Activated CD4-positive, alpha-beta T cell treated with anti-CD3 and anti-CD28 coated beads, Interleukin-2, amount 10 ng/mL, durations not matched to agents 7 days and 5 days (primary cell): ENCODE measurements around the gene GINS1. TPM values are rescaled to one million over a fixed set of nuclear protein-coding genes. Genes with fewer than 3 reads are reported as not detected.

ENCODE experiments used
- CTCF ChIA-PET: fragments of 350-600 bp; sonication (Branson Sonifier 250); formaldehyde crosslinking; loops from one replicate; lab custom pipeline; 2021; ENCODE audit warnings: antibody characterized with exemption; lab: Charles Lee
- POLR2A ChIA-PET: fragments of 350-600 bp; sonication (Branson Sonifier 250); formaldehyde crosslinking; loops from one replicate; lab custom pipeline; 2021; ENCODE audit warnings: antibody characterized with exemption; lab: Charles Lee
- DNase-seq: peaks from one replicate; pipeline ENCODE4 v3.0.0-alpha.2; 2020
- H3K27ac Mint-ChIP-seq: one replicate; pipeline ENCODE4 v1.8.0; 2021; ENCODE audit warnings: mild to moderate bottlenecking, moderate library complexity, mixed read lengths
- H3K27me3 Mint-ChIP-seq: one replicate; pipeline ENCODE4 v1.8.0; 2021; ENCODE audit warnings: mixed read lengths
- H3K36me3 Mint-ChIP-seq: one replicate; pipeline ENCODE4 v1.8.0; 2021; ENCODE audit warnings: low read depth, mixed read lengths
- H3K4me1 Mint-ChIP-seq: one replicate; pipeline ENCODE4 v1.8.0; 2021; ENCODE audit warnings: mixed read lengths
- H3K4me3 Mint-ChIP-seq: one replicate; pipeline ENCODE4 v1.8.0; 2021; ENCODE audit warnings: mild to moderate bottlenecking, moderate library complexity, mixed read lengths
- H3K9me3 Mint-ChIP-seq: one replicate; pipeline ENCODE4 v1.8.0; 2021; ENCODE audit warnings: mixed read lengths
- total RNA-seq, 2 experiments: library from RNA; stranded (reverse); gene quantifications; one replicate each; pipeline ENCODE4 v1.2.3, GENCODE V29; 2021

Gene GINS1
- total RNA-seq, 2 experiments from 2014 or later = 28.8 to 28.9 TPM

DNA sequence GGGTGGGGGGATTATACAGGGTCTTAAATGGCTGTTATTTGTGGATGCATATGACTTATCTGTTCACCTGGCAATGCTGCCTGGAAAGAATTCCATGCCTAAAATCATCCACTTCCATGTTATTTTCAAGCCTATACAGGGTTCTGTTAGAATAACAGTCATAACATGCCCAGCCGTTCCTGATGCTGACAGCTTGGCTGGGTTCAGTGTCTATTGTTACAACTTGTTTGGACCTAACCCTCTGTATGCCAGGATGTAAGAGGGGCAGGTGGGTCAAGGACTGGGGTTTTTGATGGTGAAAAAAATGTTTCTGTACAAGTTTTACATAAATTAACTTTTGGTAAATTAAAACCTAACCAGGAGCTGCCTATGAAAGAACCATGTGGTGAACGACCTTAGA lies 79.8 kb downstream of the GINS1 start:
- no peaks in the 10 kb centered on the region for H3K9me3 Mint-ChIP-seq
- H3K4me1 Mint-ChIP-seq = peaks cover 28% of the 10 kb centered on the region
- DNase-seq = no peak
- POLR2A ChIA-PET = no interaction called here
- no peaks in the 10 kb centered on the region for H3K36me3 Mint-ChIP-seq
- H3K27ac Mint-ChIP-seq = no peak overlapping the region
- CTCF ChIA-PET = interaction anchor here (1.4 kb wide), 1 partner anchor 17 kb away, joined by 4 read pairs; no protein-coding TSS in a partner anchor
- H3K27me3 Mint-ChIP-seq = no peaks in the 10 kb centered on the region
- H3K4me3 Mint-ChIP-seq = no peak overlapping the region

DNA sequence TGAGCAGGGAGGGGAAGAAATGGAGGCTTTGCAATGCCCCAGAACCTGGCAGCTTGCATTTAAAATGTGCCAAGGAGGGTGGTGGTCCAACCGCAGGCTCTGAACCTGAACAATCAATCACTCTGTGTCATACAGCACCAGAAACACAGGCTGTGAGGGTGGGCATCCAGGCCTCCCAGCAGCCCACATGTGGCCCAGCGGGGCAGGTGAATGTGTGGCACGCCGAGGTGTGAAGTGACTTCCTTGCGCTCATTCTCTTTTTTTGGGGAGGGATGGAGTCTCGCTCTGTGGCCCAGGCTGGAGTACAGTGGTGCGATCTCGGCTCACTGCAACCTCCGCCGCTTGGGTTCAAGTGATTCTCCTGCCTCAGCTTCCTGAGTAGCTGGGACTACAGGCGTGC lies 80.5 kb downstream of the GINS1 start:
- Mint-ChIP-seq H3K36me3 (no peaks in the 10 kb centered on the region), H3K4me3 (no peak overlapping the region), H3K27me3 (no peaks in the 10 kb centered on the region), H3K4me1 (peaks cover 28% of the 10 kb centered on the region), H3K9me3 (no peaks in the 10 kb centered on the region), H3K27ac (no peak overlapping the region)
- ChIA-PET CTCF (interaction anchor here (1.4 kb wide), 1 partner anchor 18 kb away, joined by 4 read pairs; no protein-coding TSS in a partner anchor), POLR2A (no interaction called here)
- no peak for DNase-seq

DNA sequence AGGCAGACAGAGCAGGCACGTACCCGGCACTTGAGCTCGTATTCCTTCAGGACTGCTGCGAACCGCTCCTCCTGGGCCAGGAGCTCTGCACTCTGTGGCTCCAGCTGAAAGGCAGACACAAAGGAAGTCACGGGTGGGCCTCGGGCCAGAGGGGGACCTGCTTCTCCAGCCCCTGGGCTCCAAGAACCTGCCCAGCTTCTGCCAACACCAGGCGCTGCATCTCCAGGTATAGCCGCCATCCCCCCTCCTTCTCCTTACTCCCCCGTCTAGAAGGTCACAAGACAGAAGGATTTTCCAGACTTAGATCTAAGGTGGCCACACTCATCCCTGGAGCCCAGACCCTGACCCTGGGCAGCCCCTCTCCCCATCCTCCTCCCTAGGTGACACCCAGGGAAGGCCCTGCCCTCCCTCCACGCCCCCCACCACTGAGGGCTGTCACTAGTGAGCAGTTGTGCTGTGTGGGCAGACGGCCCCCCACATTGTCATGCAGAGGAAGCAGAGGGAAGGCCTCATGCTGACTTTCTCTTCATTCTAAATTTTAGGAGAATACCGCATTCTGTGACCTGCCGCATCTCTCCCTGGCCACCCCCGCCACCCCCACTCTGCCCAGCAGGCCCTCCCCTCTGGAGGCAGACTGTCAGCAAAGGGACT lies 81.9 kb downstream of the GINS1 start:
- H3K4me1 Mint-ChIP-seq = peaks cover 23% of the 10 kb centered on the region
- no peak overlapping the region for H3K4me3 Mint-ChIP-seq
- no peak overlapping the region for H3K27ac Mint-ChIP-seq
- no peaks in the 10 kb centered on the region for H3K9me3 Mint-ChIP-seq
- no peaks in the 10 kb centered on the region for H3K27me3 Mint-ChIP-seq
- no peak for DNase-seq
- CTCF ChIA-PET = no interaction called here
- no peaks in the 10 kb centered on the region for H3K36me3 Mint-ChIP-seq
- POLR2A ChIA-PET = no interaction called here

DNA sequence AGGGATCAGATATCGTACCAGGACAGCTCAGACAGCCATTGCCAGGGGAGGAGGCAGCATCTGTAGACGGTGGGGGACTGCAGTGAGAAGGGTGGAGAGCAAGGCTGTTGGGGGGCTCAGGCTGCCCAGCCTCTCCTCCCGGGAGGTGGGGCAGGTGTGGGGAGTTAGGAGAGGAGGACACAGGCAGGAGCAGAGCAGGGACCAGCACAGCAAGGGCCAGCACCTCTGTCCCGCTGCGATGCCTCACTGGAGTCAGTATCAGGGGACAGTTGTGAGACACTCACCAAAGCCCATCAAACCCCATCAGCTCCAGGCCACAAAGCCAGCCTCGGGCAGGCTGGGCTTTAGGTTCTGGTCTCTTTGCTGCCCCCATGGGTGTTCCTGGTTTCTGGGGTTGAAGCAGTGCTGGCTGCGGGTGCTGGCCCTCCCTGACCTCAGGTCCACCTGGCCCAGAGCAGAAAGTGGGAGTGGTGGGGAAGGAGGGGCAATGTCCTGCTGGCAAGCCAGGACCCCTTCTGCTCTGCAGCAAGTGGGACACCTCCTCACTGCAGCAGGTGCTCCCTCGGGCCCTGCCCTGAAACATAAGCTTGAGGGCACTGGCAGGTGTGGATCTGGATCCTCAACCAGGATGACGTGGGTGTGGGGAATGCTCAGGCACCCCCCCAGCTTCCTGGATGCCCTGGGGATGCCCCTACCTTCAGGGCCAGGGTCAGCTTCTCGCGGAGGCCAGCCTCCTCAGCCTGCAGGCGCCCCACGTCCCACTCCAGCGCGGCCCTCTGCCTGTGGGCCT lies 83.4 kb downstream of the GINS1 start:
- H3K27me3 Mint-ChIP-seq = no peaks in the 10 kb centered on the region
- no peaks in the 10 kb centered on the region for H3K9me3 Mint-ChIP-seq
- peaks cover 10% of the 10 kb centered on the region for H3K4me1 Mint-ChIP-seq
- no peak for DNase-seq
- no peaks in the 10 kb centered on the region for H3K36me3 Mint-ChIP-seq
- ChIA-PET POLR2A (no interaction called here), CTCF (no interaction called here)
- no peak overlapping the region for H3K27ac Mint-ChIP-seq
- H3K4me3 Mint-ChIP-seq = no peak overlapping the region

DNA sequence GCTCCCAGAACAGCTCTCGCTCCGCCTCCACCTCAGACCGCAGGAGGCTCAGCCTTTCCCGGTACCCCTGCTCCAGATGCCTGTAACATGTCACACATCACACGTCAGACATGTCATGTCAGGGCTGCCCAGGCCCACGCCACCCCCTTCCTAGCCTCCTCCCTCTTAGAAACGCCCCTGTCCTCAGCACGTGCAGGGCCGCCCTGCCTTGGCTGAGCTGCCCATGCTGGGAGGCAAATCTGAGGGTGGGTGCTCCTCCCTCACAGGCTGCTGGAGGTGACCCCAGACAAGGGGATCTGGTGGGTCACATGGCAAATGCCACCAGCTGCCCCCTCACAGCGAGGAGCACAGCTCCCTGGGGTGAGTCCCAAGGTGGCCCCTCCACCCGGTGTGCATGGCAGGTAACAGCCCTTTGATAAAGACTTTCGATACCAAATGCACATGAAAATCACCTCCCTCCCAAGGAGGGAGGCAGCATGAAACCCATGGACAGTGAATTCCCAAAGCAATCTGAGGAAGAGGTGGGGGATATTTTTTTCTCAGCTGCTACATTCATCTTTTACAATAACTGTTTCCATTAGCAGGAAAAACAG lies 84.1 kb downstream of the GINS1 start:
- Mint-ChIP-seq H3K4me3 (no peak overlapping the region), H3K9me3 (no peaks in the 10 kb centered on the region), H3K36me3 (no peaks in the 10 kb centered on the region), H3K4me1 (peaks cover 3% of the 10 kb centered on the region), H3K27me3 (no peaks in the 10 kb centered on the region), H3K27ac (no peak overlapping the region)
- no peak for DNase-seq
- CTCF ChIA-PET = no interaction called here
- POLR2A ChIA-PET = no interaction called here

DNA sequence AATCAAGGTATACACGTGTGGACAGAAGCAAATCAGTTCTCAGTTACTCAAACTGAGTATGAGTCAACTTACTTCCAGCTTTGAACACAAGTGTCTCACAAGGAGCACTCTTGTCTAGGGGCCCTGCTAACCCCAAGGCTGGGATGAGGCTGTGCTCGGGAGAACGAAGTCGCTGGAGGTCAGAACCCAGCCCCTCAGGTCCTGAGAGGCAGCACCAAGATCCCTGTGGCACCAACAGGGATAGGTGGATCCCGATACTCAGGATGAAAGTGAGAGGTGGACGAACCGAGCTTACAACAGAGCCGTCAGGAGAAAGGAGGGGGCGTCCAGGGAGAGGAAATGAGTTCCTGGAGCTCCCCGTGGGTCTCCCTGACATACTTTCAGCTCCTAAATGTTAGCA lies 85.7 kb downstream of the GINS1 start:
- DNase-seq = no peak
- no peaks in the 10 kb centered on the region for H3K9me3 Mint-ChIP-seq
- H3K4me1 Mint-ChIP-seq = no peaks in the 10 kb centered on the region
- no peak overlapping the region for H3K4me3 Mint-ChIP-seq
- H3K36me3 Mint-ChIP-seq = no peaks in the 10 kb centered on the region
- H3K27me3 Mint-ChIP-seq = no peaks in the 10 kb centered on the region
- ChIA-PET CTCF (no interaction called here), POLR2A (no interaction called here)
- no peak overlapping the region for H3K27ac Mint-ChIP-seq

DNA sequence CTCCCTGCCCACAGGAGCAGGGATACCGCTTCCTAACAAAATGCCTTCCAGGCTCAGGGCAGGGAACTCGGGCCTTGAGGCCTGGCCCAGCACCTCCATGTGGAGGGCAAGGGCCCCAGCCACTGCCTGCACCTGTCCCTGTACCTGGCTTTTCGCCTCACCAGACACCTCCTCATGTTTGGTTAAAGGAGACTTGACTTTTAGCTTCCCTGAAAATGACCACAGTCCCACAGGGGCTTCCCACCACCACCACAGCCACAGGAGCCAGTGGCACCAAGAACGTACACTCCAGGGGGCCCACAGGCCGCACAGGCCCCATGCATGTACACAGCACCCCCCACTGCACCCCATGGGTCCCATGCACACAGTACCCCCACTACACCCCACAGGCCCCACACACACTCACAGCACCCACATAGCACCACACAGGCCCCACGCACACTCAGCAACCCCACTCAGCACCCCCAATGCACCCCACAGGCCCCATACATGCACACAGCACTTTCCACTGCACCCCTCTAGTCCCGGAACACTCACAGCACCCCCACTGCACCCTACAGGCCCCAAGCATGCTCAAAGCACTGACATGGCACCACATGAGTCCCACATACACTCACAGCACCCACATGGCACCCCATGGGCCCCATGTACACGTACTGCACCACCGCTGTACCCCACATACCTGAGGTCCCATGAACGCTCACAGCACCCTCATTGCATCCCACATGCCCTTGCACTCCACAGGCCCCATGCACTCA lies 86.5 kb downstream of the GINS1 start:
- H3K27me3 Mint-ChIP-seq = no peaks in the 10 kb centered on the region
- ChIA-PET CTCF (interaction anchor here (0.5 kb wide), 1 partner anchor 566 kb away, joined by 3 read pairs; no protein-coding TSS in a partner anchor), POLR2A (no interaction called here)
- no peak for DNase-seq
- H3K36me3 Mint-ChIP-seq = no peaks in the 10 kb centered on the region
- no peak overlapping the region for H3K27ac Mint-ChIP-seq
- no peaks in the 10 kb centered on the region for H3K9me3 Mint-ChIP-seq
- H3K4me1 Mint-ChIP-seq = no peaks in the 10 kb centered on the region
- H3K4me3 Mint-ChIP-seq = no peak overlapping the region

DNA sequence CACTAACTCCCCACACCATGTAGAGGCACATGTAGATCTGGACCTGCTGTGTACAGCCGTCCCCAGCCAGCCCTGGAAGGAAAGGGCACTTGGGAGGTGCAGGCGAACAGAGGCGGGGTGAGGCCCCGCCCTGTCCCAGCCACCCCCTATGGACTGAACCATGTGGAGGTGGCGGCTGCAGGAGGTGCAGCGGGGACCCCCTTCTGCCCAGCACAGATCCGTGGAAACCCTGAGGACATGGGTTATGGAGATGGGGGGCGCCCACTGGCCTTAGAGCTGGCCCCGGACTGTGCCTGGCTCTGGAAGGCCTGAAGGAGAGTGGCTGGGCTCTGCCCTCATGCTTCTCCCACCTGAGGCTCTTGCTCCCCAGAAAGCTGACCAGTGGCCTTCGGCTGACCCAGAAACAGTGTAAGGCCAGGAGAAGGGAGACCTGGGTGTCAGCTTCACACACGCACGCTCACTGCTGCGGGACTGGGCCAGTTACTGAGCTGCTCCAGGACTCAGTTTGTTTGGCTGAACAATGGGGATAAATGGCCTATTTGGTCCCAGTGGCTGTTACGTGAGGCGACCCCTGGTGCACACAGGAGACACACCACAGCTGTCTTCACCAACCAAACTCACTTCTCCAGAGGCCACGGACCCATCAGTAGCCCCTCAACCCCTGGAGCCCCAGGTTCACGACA lies 87.2 kb downstream of the GINS1 start:
- Mint-ChIP-seq H3K27ac (no peak overlapping the region), H3K4me1 (no peaks in the 10 kb centered on the region), H3K27me3 (no peaks in the 10 kb centered on the region), H3K4me3 (no peak overlapping the region), H3K9me3 (no peaks in the 10 kb centered on the region), H3K36me3 (no peaks in the 10 kb centered on the region)
- no peak for DNase-seq
- POLR2A ChIA-PET = no interaction called here
- CTCF ChIA-PET = interaction anchor here (0.5 to 1.5 kb wide), 2 partner anchors 64 to 567 kb away, joined by 3 read pairs; no protein-coding TSS in a partner anchor

DNA sequence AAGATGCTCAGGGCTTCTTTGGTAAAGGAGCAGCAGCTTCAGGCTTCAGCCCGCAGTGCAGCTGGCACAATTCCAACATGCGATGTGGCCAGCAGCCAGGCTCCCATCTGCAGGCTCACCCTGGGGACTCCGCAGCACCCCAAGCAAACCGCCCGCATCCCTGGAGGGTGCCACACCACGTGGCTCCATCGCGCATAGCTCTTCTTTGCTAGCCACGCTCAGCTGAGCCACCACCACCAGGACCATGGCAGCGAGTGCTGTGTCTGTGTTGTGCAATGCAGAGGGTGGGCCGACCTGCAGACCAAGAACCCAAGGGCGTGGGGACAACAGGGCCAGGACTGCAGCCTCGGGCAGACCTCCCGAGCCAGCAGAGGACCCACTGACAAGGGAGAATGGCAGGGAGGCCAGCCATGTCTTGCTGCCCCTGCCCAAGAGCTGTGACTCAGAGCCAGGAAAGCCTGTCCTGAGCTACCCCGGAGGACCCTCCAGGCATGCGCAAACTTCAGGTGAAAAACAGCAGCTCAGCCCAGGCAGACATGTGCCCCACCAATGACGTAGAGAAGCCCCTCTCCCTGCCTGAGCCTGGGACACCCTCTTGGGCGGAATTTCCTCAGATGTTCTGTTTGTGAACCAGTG lies 87.8 kb downstream of the GINS1 start:
- no peak for DNase-seq
- no peaks in the 10 kb centered on the region for H3K4me1 Mint-ChIP-seq
- CTCF ChIA-PET = interaction anchor here (1.5 kb wide), 1 partner anchor 64 kb away, joined by 3 read pairs; no protein-coding TSS in a partner anchor
- no peak overlapping the region for H3K4me3 Mint-ChIP-seq
- no peak overlapping the region for H3K27ac Mint-ChIP-seq
- POLR2A ChIA-PET = no interaction called here
- H3K27me3 Mint-ChIP-seq = no peaks in the 10 kb centered on the region
- H3K36me3 Mint-ChIP-seq = no peaks in the 10 kb centered on the region
- H3K9me3 Mint-ChIP-seq = no peaks in the 10 kb centered on the region

DNA sequence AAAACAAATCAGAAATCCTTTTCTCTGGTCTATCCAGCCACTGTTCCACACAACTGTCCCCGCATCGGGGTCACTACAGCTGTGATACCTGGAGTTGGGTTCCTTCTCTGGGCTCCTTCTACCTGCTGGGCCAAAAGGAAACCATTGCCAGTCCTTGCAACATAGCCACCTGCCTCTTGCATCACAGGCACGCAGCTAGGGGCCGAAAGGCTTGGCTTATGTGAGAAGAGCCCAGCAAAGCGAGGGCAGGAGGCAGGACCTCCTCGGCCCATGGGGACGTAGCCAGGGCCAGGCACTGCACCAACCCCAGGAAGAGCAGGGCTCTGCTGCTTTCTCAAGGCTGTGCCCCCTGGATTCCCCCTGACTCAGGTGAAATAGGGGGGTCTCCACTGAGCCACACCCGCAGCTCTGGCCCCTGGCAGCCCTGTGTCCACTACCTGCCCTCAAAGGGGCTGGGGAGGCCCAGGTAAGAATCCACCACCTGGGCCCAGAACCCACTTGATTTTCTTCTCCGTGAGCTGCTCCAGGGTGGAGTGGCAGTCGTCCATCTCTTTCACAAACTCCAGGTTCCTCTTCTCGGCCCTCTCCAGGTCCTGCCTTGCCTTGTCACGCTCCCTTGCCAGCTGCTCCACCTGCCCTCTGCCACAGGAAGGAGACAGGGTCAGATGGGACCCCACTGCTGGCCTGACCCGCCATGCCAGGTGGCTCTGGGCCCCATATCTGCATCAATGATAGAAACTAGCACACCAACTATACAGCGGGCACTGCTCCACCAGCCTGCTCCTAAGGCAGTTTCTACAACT lies 88.9 kb downstream of the GINS1 start:
- ChIA-PET CTCF (interaction anchor here (0.6 to 1.5 kb wide), 2 partner anchors 10 to 65 kb away, joined by 3 read pairs; no protein-coding TSS in a partner anchor), POLR2A (no interaction called here)
- Mint-ChIP-seq H3K36me3 (no peaks in the 10 kb centered on the region), H3K4me1 (no peaks in the 10 kb centered on the region), H3K27me3 (no peaks in the 10 kb centered on the region), H3K9me3 (no peaks in the 10 kb centered on the region), H3K4me3 (no peak overlapping the region), H3K27ac (no peak overlapping the region)
- DNase-seq = no peak

DNA sequence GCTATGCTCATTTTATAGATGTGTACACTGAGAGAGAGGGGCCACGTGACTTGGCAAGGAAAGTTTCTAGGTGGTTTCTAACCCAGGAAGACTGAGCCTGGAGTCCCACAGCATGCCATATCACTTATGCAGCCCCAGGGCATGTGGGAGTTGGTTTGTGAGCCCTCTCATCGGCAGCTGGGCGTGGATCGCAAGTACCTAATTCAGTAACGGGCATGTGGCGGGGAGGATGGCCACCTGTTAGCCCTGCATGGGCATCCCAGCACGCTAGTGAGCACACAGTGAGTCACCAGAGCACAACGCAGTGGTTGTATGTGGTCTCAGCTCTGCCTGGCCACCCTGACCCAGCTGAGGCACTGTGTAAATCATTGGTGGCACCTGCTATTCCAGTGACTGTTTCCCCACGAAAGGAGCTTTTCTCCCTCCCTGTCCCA lies 89.5 kb downstream of the GINS1 start:
- H3K4me1 Mint-ChIP-seq = no peaks in the 10 kb centered on the region
- no peaks in the 10 kb centered on the region for H3K27me3 Mint-ChIP-seq
- no peak for DNase-seq
- no peak overlapping the region for H3K27ac Mint-ChIP-seq
- H3K4me3 Mint-ChIP-seq = no peak overlapping the region
- H3K9me3 Mint-ChIP-seq = no peaks in the 10 kb centered on the region
- ChIA-PET POLR2A (no interaction called here), CTCF (interaction anchor here (0.6 kb wide), 1 partner anchor 10 kb away, joined by 3 read pairs; no protein-coding TSS in a partner anchor)
- H3K36me3 Mint-ChIP-seq = no peaks in the 10 kb centered on the region
